GM12873 (cell line): Measurements from ENCODE around the gene STK35.

Experiments used
- CTCF ChIP-seq: IDR thresholded peaks from 2 replicates; pipeline ENCODE4 v1.5.1; 2012; ENCODE audit warnings: low read depth, mild to moderate bottlenecking, moderate library complexity, low read length, control low read depth; ENCODE audit not compliant: insufficient read depth; ENCODE audit errors: missing control alignments

Gene STK35

GRCh38 chr20:2108498-2108897 is 6.9 kb downstream of the STK35 start:
- no peak for TF ChIP-seq CTCF

- no peak for TF ChIP-seq CTCF
These were observed 7.4 kb downstream of the STK35 start for GRCh38 chr20:2108987-2109386.

- no peak for TF ChIP-seq CTCF
These were observed 8.0 kb downstream of the STK35 start for GRCh38 chr20:2109425-2110210.

GRCh38 chr20:2112910-2113309 is 11.3 kb downstream of the STK35 start:
- no peak for TF ChIP-seq CTCF

- TF ChIP-seq CTCF = no peak
These were observed 12.7 kb downstream of the STK35 start for GRCh38 chr20:2114127-2114959.

- no peak for TF ChIP-seq CTCF
These were observed 13.5 kb downstream of the STK35 start for GRCh38 chr20:2114990-2115681.

GRCh38 chr20:2116170-2116940 is 14.7 kb downstream of the STK35 start:
- no peak for TF ChIP-seq CTCF
